Stimulated activated CD4-positive, alpha-beta T cell treated with anti-CD3 and anti-CD28 coated beads, Interleukin-15, amount 100 ng/mL, for 24 hours (primary cell): ENCODE results near the gene SLC9A7.
A peak's percentile ranks its signal among the peaks of the same experiment; 100 is the strongest.
"Not testable (repeated sequence)": the region's sequence is repeated elsewhere in the genome, so short reads cannot be mapped to it uniquely, and the experiment has no call there.

ENCODE experiments used
- DNase-seq: peaks from one replicate; pipeline ENCODE4 v3.0.0-alpha.2; 2020

The SLC9A7 gene

DNA sequence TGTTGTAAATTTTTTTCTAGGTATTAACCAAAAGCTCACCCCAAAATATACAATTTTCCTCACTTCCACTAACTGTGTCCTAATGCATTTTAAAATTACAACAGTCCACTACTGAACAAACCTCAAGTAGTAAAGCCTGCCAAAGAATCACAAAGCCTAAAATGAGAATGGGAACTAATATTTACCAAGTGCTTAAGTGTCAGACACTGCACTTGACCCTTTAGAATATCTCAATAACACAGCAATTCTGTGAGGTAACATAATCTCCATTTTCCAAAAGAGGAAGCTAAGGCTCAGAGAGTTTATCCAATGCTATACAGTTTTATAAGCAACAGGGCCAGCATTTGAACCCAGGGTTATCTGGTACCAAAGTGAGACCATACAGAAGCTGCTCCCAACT is 4.9 kb downstream of the SLC9A7 start:
- DNase-seq = no peak

DNA sequence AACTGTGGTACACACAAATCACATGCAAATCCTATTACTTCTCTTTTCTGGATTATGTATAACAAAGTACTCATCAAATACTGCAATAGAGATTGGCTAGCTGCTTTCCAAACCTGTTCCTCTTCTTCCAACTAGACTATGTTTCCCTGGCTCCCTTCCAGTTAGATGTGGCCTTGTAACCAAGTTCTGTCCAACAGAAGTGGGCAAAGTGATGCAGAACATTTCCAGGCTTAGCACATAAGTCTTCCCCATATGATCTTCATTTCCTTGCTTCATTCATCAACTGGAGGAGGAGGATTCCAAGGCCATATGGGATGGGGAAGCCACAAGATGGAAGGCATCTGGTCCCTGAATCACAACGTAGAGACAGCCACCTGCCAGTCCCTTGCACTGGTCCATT is 8.0 kb downstream of the SLC9A7 start:
- no peak for DNase-seq

DNA sequence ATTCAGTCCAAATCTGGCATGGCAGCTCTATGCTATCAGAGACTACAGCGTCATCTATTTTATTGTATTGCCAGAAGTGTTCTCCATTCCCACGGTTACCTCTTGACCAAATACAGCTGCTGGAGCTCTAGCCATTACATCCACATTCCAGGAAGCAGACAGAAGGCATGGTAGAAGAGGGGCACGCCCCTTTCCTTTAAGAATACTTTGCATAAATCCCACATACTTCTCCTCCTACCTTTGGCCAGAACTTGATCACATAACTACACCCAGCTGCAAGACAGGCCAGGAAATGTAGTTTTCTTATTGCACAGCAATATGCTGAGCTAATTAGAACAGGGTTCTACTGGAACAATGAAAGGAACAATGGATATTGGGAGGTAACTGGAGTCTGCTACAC is 14.9 kb downstream of the SLC9A7 start:
- DNase-seq = no peak

DNA sequence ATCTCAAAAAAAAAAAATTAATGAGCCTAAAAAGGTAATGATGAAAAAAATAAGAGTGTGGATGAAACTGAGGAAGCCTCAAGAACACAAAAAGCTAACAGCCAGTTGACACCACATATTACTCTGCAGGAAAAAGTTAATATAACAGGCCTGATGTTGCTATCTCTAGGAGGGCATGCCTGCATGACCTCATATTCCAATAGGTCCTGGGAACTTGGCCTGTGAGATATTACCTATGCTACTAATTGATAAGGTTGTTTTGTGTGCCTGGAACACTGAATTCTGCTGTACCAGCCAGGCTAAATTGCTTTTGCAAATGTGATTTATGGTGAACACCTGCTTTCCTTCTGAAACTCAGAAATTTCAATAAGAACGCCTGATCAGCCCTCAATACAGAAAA is 15.9 kb downstream of the SLC9A7 start:
- DNase-seq = no peak

DNA sequence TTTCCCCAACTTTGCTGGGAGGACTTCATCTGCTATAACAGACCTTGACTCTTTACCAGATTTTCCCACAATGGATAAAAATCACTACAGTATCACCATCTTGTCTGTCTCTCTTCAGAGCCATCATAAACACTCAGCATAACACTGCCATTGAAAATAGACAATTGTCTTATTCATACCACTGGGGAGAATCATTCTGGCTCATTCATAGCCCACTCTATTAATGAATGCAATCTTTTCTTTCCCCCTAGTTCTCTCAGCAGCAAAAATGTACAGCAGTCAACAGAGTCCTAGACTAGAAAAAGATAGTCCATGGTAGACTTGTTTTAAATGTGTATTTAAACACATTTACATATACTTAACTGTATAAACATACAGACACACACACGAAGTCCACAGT is 19.2 kb downstream of the SLC9A7 start:
- no peak for DNase-seq

DNA sequence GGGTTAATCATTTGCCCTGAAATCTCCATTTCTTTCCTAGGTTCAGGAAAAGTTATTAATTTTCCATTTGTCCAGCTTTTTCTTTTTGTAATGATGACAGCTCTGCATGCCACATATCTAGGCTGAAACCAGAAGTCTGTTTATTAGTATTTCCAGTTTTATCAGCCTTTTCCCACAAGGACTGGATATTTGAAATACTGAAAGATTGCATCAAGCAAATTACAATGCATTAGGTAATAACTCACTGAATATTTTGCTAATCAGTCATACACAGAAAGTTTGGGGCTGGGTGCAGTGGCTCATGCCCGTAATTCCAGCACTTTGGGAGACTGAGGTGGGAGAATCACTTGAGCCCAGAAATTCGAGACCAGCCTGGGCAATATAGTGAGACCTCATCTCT is 21.5 kb downstream of the SLC9A7 start:
- no peak for DNase-seq

DNA sequence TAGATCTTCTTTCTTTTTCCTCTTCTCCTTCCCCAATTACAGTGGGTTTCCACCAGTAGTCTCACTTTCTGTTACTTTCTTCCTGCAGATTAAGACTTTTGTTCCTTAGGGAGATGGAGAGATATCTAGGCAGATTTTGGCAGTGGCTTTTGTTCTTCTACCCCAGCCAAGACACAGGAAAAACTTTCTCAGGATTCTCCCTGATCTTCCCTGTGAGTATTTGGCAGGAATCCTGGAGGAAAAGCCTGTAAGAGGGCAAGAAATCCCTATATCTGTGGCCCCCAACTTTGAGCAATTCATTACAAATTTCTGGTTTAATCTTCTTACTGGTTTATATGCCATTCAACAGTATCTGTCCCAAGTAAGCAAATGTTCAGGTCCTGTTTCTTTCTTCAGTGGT is 21.9 kb downstream of the SLC9A7 start:
- DNase-seq = no peak

DNA sequence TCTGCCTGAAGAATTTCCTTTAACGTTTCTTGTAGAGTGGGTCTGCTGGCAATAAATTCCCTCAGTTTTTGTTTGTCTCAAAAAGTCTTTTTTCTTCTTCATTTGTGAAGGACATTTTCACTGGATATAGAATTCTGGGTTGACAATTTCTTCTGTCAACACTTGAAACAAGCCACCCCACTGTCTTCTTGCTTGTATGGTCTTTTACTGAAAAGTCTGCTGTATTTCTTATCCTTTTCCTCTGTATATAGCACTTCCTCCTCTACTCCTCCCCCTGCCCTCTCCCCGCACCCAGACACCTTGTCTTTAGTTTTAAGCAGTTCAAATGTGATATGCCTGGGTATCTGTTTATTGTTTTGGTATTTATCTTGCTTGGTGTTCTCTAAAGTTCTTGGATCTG is 23.3 kb downstream of the SLC9A7 start:
- DNase-seq = no peak

DNA sequence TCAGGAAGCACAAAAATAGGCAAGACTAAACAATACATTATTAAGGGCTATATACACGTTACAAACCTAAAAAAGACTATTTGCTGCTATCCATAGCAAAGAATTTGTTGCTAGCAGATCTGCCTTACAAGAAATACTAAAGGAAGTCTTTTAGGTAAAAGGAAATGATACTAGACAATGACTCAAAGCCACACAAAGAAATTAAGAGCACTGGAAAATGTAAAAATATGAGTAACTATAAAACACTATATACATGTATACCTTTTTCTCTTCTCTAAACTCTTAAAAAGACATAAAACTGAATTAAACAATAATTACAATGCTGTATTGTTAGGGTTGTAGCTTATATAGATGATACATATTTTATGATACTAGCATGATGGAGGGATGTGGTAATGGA is 25.7 kb downstream of the SLC9A7 start:
- no peak for DNase-seq

DNA sequence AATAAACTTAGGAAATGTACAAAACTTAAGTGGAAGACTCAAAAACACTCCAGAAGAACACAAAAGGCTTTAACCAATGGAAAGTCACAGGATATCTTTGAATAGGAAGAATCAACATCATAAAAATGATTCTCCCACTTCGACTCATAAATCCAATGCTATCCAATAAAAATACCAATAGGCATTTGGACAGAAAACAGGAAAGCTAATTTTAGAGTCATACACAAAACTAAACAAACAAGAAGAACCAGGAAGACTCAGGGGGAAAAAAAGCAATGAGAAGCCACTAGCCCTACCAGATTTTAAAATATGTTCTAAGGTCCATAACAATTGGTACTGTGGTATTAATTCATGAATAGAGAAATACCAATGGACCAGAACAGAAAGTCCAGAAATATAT is 28.2 kb downstream of the SLC9A7 start:
- DNase-seq = no peak

DNA sequence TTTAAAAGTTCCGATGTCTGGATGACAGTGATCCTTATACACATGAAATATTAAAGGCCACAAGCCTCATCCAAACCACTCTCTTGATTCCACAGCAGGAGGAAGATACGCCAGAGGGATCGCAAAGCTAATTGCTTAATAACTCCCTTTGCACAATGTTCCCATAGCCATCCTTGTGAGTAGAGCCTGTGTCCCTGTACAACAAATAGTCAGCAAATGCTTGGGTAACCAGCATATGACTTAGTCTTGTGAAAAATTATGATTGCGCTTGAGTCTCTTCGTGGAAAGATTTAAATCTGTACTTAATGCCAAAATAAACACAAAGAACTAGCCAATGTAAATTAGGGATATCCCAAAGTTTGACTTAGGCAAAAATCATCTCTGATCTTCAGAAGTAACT is 31.5 kb downstream of the SLC9A7 start:
- no peak for DNase-seq

DNA sequence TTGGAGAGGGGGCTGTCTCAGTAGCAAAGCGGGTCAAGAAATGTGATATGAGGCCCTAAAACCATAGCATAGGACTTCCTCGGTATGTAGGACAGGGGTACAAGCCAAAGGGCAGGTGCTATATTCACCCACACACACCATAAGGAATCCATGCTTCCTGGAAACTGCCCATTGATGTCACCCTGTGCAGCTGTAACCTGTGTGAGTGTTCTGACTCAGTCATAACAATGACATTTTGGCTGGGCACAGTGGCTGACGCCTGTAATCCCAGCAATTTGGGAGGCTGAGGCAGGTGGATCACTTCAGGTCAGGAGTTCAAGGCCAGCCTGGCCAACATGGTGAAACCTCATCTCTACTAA is 35.4 kb downstream of the SLC9A7 start:
- DNase-seq = not testable (repeated sequence)

DNA sequence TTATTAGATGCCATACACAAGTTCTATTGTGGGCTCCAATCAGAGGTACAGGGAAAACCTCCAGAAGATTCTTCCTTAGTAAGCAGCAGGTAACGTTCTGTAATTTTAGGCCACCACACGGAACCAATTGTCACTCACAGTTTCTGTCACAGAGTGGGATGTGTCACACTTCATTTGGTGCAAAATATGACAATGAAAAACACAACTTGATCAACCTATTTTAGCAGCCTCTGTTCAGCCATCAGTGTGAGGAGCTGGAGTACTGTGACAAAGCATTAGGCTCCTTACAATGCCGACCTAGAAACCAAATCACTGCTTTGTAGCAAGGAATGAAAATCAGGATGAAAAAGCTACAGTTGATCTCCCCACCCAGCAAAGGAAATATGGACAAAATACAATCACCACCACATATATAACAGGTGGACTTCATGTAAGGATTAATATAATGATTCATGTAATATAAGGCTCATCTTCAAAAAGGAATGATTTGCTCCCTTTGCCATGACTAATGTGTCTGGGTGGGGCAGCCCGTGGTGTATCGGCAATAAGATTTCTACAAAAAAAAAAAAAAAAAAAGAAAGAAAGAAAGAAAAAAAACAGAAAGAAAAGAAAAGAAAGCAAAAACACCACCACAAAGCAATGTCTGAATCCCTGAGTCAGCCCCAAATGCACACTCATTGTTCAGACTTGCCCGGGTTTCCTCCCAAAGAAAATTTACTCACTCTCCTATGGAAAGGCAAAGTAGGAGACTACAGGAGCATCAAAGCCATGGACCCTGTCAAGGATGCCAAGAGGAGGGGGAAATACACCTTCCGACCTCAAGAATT is 36.0 kb downstream of the SLC9A7 start:
- DNase-seq = no peak

DNA sequence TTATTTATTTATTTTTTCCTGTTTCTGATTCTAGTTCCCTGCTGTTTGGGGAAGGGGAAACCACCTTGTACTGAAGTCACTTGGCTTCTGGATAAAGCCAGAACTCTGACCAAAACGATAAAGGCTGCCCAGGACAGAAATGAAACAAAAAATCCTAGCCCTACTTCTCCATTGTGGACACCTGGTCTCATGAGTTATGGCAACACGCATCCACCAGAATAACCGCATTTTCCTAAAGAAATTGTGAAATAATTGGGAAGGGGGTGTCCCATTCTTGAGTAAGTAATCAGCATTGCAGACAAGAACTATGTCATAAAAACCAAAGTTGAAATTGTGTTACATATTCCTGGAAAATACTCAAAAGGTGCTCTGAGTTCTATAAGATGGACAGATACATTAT is 42.1 kb downstream of the SLC9A7 start:
- no peak for DNase-seq

DNA sequence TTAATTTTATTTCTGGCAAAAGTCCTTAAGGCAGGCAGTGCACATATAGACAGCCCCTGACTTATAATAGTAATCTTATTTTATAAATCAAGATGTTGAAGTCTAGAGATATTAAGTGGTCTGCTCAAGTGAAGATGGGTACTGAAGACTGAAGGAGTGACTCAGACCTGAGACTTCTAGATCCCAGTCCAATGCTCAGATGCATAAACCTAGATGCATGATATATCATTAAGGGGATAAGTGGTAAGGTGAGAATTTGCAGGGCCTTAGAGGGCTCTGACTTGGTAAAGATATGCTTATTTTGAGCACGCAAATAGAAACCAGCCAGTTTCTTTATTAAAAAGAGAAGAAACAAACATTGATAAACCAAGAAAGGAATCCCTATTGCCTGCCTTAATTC is 42.9 kb downstream of the SLC9A7 start:
- no peak for DNase-seq

DNA sequence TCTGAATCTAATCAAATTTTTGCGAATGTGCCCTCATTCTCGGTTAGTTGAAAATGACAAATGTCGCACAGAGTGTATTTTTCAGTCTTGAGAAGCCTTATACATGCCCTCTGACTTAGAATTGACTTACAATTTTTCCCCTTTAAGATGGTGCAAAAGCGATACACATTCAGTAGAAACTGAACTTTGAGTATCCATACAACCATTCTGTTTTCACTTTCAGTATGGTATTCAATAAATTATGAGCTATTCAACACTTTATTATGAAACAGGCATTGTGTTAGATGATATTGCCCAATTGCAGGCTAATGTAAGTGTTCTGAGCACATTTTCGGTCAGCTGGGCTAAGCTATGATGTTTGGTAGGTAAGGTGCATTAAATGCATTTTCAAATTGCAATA is 43.4 kb downstream of the SLC9A7 start:
- DNase-seq = no peak

DNA sequence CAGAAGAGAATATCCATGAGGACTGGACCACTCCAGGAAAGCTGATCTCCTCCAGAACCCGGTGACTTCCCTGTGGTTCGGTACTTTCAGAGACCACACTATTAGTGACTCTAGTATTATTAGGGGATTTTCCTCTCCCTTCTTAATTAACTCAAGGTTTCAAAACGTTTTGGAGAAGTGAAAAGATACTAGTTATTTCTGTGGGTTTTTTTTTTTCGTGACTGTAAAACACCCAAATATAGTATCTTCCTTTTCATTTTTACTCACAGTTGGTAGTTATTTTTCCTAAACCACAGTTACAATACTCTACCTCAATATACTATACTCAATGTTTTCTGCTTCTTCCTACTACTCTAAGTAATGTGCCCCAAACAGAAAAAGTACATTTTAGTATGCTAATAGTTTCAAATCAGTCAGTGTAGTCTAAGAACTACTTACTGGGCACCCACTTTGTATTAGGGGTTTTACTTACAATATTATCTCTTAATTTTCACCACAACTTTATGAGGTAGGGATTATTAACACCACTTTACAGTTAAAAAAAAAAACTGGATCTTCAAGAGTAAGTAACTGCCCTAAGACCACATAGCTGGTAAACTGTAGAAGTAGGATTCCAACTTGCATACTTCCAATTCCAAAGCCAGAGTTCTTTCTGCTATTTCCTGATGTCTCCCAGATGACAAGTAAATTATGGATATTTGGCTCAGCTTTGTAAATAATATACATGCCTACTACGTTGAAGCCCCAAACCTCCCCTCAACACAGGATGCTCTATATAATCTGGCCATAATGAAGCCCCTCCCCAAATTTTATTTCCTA is 45.0 kb downstream of the SLC9A7 start:
- no peak for DNase-seq

DNA sequence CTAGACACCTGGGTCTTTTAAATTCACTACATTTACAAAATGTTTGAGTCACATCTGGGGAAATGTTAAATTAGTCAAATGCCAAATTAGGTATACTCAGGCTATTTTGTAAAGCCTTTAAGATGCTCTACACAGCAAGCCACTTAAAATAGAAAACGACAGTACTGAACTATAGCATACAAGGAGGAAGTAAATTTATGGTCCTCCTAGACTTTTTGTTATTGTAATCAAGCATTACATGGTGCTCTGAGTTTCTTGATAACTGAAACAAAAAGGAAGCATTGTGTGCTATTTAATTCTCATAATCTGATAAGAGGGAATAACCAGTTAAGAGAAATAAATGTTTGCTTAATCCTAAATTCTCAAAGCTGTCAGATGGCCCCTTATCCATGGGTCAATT is 46.2 kb downstream of the SLC9A7 start:
- no peak for DNase-seq

DNA sequence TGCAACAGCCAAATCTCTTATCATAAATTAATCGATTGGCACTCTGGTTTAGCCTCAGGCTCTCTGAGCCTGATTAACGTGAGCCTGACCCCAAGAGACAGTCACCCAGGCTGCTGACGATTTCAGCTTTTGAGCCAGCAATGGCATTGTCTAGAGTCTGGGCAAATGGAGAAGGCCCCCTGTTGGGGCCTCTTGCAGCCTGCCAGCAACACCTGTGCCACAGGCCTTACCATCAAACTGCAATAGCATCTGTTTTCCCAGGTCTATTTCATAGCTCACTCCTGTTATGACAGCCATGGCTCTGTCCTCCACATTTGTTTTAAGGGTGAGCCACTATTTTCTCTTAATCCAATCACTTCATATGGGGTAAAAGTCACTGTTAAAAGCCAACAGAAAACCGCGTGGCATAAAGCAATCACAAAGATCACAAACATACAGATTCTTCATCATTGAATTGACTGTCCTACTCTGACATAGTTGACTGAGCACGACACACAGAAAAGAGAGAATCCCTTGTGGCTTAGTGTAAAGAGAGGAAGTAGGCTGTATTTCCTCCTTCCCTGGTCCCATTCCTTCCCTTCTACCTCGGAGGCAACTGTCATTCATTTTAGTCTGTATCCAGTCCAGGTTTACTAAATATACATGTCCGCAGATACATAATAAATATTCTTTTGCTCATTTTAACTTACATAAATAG is 47.8 kb downstream of the SLC9A7 start:
- DNase-seq = no peak

DNA sequence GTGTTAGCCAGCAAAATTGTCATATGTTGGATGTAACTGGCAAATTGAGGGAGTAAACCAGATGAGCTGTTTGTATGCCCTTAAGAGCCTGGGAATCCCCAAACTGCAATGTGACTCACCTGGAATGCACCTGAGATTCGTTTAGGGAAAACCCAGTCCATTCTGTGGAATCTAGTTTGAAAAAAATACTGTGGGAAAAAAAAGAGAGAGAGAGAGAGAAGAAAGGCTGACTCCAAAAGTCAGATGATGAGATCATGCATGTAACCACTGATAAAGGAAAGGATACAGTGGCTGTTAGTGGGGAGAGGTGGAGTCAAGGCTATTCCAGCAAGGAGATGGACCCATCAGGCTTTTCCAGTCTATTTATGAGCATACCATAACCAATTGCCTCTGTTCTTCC is 48.5 kb downstream of the SLC9A7 start:
- DNase-seq = no peak

DNA sequence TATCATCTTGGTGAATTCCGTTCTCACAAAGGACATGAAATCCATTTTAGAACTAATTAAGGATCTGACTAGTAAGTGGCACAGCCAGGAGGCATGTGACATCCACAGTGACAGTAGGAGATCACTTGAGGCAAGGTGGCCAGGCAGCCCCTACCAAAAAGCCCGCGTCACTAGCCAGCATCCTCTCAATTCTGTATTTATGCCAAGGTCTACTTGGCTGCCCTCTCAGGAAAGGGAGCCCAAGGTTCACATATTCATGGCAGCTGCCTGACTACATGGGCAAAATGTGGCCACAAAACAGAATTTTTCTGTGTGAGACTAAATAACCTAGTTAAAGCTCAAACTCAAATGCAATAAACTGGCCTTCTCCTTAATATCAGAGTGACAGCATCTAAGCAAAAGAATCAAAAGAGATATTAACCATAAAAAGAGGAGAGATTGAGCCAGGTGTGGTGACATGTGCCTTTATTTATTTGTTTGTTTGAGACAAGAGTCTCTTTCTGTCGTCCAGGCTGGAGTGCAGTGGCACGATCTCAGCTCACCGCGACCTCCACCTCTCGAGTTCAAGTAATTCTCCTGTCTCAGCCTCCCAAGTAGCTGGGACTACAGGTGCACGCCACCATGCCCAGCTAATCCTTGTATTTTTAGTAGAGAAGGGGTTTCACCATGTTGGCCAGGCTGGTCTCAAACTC is 51.5 kb downstream of the SLC9A7 start:
- DNase-seq = no peak

DNA sequence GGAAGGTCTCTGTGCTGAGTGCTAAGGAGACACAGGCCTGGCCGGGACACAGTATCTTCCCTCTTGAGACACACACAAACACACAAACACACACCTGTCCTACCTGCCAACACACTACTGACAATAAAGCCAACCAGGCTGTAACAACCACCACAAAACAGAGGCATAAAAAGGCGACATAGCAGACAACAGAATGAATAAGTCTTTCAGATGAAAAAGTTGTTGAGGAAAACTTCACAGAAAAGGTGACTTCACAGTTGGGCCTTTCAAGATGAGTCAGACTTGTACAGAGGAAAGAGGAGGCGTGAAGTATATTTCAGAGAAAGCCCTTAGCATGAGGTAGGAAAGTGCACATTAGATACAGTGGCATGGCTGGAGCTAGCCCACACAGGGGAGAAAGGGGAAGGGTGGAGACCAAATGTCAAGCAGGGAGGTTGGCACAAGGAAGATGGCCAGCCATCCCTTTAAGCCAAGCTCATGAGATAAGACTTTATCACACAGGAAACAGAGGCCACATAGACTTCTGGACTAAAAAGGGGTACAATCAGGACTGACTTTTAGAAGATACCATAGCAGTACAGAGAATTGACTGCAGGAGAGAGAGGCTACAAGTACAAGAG is 54.0 kb downstream of the SLC9A7 start:
- DNase-seq = peak; percentile 40

DNA sequence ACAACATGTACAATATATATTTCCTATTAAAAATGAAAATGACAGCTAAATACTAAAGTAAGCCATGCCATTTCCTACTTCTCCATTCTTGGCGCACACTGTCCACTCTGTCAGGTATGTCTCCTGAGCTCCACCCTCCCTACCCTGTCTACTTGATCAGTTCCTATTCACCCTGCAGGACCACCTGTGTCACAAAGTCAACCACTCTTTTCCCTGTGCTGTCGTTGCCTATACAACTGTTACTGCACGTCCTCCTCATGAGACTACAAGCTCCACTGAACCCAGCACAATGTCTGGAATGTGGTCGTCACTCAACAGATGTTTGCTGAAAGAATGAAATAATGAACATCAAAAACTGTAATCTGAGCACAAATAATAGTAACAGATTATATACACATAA is 54.9 kb downstream of the SLC9A7 start:
- DNase-seq = no peak
